Astrocyte of the cerebellum (primary cell): ENCODE measurements around the gene HAPLN3.

ENCODE experiments used
- DNase-seq: peaks from one replicate; pipeline ENCODE4 v3.0.0-alpha.2; 2011; ENCODE audit warnings: low read depth
- H3K4me3 ChIP-seq: 2 replicates; pipeline ENCODE4 v1.5.1; 2011; ENCODE audit warnings: mild to moderate bottlenecking, low read depth, low read length, moderate library complexity
- in situ Hi-C: cut with HindIII; loops from 2 replicates; pipeline ENCODE4 v1.10.0; 2017; ENCODE audit warnings: low sequenced_read_pairs
- TF ChIP-seq, protein P1 (sequence below): IDR thresholded peaks from 2 replicates; pipeline ENCODE4 v1.5.1; 2012; ENCODE audit warnings: low read length, low read depth, moderate library complexity, mild to moderate bottlenecking; ENCODE audit errors: missing control alignments

The HAPLN3 gene

DNA sequence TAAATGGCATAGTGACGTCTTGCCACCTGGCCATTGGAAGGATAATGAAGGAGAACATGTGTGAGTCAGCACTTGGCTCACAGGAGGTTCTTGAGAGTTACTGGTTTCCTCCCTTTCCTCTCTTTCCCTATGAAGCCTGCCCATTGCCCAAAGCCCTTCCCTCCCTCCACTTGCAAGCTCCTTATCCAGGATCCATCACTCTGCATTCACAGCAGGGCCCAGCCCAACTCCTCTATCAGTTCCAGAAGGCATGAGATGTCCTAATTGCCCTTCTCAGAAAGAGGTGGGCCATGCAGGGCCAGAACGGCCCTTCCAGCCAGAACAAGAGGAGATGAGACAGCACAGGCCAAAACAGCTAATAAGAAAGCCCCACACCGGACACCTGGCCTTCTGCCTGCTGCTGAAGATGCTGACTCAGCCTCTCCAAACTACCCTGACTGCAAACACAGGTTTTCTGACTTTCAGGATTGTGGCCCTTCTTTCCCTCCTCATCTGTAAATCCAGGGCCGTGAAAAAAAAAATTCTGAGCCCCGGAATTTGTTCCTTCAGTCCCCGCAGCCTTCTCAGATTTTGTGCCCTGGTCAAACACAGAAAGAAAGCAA is 29.7 kb downstream of the HAPLN3 start:
- TF ChIP-seq, protein P1, sequence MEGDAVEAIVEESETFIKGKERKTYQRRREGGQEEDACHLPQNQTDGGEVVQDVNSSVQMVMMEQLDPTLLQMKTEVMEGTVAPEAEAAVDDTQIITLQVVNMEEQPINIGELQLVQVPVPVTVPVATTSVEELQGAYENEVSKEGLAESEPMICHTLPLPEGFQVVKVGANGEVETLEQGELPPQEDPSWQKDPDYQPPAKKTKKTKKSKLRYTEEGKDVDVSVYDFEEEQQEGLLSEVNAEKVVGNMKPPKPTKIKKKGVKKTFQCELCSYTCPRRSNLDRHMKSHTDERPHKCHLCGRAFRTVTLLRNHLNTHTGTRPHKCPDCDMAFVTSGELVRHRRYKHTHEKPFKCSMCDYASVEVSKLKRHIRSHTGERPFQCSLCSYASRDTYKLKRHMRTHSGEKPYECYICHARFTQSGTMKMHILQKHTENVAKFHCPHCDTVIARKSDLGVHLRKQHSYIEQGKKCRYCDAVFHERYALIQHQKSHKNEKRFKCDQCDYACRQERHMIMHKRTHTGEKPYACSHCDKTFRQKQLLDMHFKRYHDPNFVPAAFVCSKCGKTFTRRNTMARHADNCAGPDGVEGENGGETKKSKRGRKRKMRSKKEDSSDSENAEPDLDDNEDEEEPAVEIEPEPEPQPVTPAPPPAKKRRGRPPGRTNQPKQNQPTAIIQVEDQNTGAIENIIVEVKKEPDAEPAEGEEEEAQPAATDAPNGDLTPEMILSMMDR, result no peak
- DNase-seq, result no peak
- in situ Hi-C loops, result no loop called here
- H3K4me3 ChIP-seq, result no peak overlapping the region

DNA sequence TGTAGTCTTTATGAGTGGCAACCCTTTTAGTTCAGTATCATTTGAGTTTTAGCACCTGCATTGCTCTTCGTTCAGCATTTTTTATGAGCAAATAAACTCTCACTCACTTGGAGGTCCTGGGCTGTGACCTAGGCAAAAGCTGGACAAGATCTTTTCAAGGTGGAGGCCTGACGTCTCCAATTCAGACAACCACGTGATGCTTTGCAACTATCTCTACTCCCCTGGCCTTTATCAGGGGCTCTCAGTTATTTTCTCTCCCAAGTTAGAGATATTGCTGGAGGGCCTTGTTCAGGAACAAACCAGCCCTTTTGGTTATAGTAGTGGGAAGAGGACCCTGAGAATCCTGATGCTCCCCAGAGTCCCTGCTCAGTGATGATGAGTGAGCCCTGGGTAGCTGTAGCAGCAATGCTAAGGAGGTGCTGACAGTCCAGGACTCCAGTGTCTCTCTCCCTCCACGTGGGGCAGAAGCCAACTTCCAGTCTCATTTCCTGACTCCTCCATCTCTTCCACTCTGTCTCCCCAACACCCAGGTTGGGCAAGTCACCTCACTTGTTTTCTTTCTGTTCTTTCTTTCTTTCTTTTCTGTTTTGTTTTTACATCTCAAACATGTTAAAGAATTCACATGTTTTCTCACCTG is 30.4 kb downstream of the HAPLN3 start:
- TF ChIP-seq, protein P1, result no peak
- DNase-seq, result no peak
- H3K4me3 ChIP-seq, result no peak overlapping the region
- in situ Hi-C loops, result no loop called here

DNA sequence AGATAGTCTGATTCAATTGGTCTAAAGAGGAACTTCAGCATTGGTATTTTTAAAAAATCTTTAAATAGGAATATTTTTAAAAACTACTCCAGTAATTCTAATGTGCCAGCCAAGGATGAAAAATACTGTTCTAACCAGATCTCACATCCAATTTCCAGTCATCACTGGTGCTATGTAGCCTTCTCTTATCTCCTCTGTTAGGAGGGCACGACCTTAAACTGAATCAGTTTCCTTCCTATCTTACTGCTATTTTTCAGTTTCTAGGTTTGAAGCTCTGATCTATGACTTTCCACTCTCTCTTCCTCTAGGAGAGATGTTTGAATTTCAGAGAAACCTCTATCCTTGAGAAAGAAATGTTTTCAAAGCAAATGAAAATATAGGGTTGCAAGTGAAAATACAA is 31.9 kb downstream of the HAPLN3 start:
- H3K4me3 ChIP-seq, result no peak overlapping the region
- DNase-seq, result no peak
- in situ Hi-C loops, result no loop called here
- TF ChIP-seq, protein P1, result no peak

DNA sequence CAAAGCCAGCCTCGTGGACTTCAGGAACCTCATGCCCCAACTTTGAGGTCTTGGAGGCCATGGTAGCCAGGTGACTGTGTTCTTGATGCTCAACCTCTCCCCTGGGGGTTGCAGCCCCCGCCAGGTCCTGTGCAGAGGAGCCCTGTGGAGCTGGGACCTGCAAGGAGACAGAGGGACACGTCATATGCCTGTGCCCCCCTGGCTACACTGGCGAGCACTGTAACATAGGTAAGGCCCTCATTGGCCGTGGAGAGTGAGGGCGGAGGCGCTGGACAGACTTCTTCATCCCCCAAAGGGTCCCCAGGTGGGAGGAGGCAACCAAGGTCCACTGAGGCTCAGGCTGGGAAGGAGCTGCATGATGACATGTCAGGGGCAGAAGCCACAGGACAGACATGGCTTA is 35.1 kb downstream of the HAPLN3 start:
- in situ Hi-C loops, result no loop called here
- TF ChIP-seq, protein P1, result no peak
- H3K4me3 ChIP-seq, result no peak overlapping the region
- DNase-seq, result no peak

DNA sequence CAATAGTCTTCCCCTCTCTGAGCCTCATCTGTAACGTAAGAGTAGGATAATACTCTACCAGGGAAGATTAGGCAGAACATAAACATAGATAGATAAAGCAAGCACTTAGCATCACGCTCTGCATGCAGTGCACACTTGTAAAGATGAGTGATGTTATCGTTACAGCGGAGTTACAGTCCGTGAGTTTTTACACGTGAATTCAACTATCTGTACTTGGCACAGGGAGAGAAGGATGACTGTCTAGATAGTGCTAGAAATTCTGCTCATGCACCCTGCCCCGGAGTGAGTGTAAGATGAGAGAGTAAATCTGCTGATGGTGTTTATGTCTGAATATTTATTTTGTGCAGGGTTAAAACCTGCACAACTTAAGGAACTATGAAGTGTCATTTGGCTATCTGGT is 35.8 kb downstream of the HAPLN3 start:
- DNase-seq, result no peak
- TF ChIP-seq, protein P1, result no peak
- in situ Hi-C loops, result no loop called here
- H3K4me3 ChIP-seq, result no peak overlapping the region

DNA sequence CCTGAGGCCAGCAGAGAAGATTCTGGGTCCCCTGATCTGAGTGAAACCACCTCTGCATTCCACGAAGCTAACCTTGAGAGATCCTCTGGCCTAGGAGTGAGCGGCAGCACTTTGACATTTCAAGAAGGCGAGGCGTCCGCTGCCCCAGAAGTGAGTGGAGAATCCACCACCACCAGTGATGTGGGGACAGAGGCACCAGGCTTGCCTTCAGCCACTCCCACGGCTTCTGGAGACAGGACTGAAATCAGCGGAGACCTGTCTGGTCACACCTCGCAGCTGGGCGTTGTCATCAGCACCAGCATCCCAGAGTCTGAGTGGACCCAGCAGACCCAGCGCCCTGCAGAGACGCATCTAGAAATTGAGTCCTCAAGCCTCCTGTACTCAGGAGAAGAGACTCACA is 36.4 kb downstream of the HAPLN3 start:
- TF ChIP-seq, protein P1, result no peak
- in situ Hi-C loops, result no loop called here
- no peak for DNase-seq
- H3K4me3 ChIP-seq, result no peak overlapping the region
